Measurements from ENCODE around the gene COBL.
A peak's percentile ranks its signal among the peaks of the same experiment; 100 is the strongest.

The COBL gene

DNA sequence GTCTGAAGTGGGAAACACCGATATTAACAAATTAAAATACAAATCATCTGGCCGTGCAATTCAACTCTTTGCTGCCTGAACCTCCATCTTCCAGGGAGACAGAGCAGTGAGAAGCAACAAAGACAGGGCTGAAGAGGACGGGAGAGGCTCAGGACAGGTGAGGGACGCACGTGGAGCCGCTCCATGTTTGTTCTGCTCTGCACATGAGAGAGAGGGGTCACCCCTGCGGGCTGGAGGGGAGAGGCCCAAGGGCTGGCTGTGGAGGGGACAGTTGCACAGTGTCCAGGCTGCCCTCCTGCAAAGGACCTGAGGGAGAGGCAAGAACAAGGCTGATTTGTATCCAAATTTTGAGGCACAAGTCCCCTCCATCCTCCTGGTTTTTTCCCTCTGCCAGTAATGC is 41.7 kb downstream of the COBL start:
- Histone ChIP-seq H2BK120ac (ENCODE audit: low read depth, low read length) (no peak overlapping the region), H3K27me3 (ENCODE audit: control insufficient read depth in 3 of 3, insufficient read depth in 3 of 3, low read depth in 1 of 3, low read length in 3 of 3) (no peaks in the 10 kb centered on the region), H4K91ac (ENCODE audit: low read depth, low read length, poor library complexity) (no peak overlapping the region), H3K27ac (replicated peaks; ENCODE audit: low read length) (no peak overlapping the region), H3K4me2 (ENCODE audit: insufficient read depth, low read length, poor library complexity, severe bottlenecking) (no peak overlapping the region), H3K9me3 (replicated peaks in 1 of 2; ENCODE audit: control insufficient read depth in 2 of 2, insufficient read depth in 1 of 2, low read depth in 1 of 2, low read length in 2 of 2) (no peaks in the 10 kb centered on the region), H3K18ac (ENCODE audit: low read length) (peak overlapping the region; percentile 20), H3K4ac (ENCODE audit: low read length) (no peak overlapping the region), H2AK5ac (ENCODE audit: low read depth, low read length) (no peak overlapping the region), H2BK5ac (ENCODE audit: low read length) (no peak overlapping the region), H3K23ac (ENCODE audit: low read depth, low read length, poor library complexity) (no peak overlapping the region), H2AFZ (ENCODE audit: low read length) (no peak overlapping the region), H2BK15ac (ENCODE audit: low read length) (no peak overlapping the region), H4K8ac (ENCODE audit: low read depth, low read length) (no peak overlapping the region), H3K36me3 (replicated peaks in 1 of 2; ENCODE audit: control insufficient read depth in 2 of 2, insufficient read depth in 2 of 2, low read length in 2 of 2) (no peaks in the 10 kb centered on the region), H3K79me1 (ENCODE audit: low read depth, low read length) (no peaks in the 10 kb centered on the region), H3K4me3 (ENCODE audit: low read length in 2 of 2) (no peak overlapping the region), H2BK12ac (ENCODE audit: low read length) (no peak overlapping the region), H3K14ac (ENCODE audit: low read length) (no peak overlapping the region), H3K4me1 (ENCODE audit: control insufficient read depth in 2 of 2, insufficient read depth in 1 of 2, low read depth in 1 of 2, low read length in 2 of 2) (peaks cover 0 to 9% of the 10 kb centered on the region in 2 donors), H3K9ac (ENCODE audit: low read depth, low read length, poor library complexity) (no peak overlapping the region)
- DNase-seq (ENCODE audit: low spot score): no peak
- WGBS, 2 donors (ENCODE audit: extremely low coverage in 2 of 2, insufficient read length in 2 of 2, insufficient replicate concordance in 1 of 2): no CpG with 5 or more reads among the region's 7 CpGs

DNA sequence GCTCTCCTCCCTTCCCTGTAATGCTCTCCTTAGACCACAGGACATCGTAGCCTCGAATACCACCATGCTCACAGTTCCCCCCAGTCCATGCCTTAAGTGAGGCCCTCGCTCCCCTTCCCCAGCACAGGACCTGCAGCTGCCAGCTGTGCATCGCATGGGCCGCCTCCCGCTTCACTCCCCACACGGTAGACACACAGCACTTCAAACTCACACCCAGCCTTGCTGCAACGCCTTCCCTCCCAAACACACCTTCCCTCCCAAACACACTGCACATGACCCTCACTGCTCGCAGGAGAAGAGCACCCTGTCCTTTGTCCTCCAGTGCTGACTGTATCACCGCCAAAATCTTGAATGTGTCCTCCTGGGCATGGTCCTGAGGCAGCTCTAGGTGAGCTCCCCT is 42.6 kb downstream of the COBL start:
- H3K9ac ChIP-seq (ENCODE audit: low read depth, low read length, poor library complexity): peak overlapping the region; percentile 53
- peak overlapping the region; percentile 48 for H3K14ac ChIP-seq (ENCODE audit: low read length)
- DNase-seq (ENCODE audit: low spot score): no peak
- no peaks in the 10 kb centered on the region for H3K9me3 ChIP-seq (replicated peaks in 1 of 2; ENCODE audit: control insufficient read depth in 2 of 2, insufficient read depth in 1 of 2, low read depth in 1 of 2, low read length in 2 of 2)
- H2AFZ ChIP-seq (ENCODE audit: low read length): no peak overlapping the region
- H3K27ac ChIP-seq (replicated peaks; ENCODE audit: low read length): no peak overlapping the region
- no peak overlapping the region for H4K8ac ChIP-seq (ENCODE audit: low read depth, low read length)
- no peaks in the 10 kb centered on the region for H3K79me1 ChIP-seq (ENCODE audit: low read depth, low read length)
- H3K36me3 ChIP-seq (replicated peaks in 1 of 2; ENCODE audit: control insufficient read depth in 2 of 2, insufficient read depth in 2 of 2, low read length in 2 of 2): no peaks in the 10 kb centered on the region
- H2BK5ac ChIP-seq (ENCODE audit: low read length): no peak overlapping the region
- H2BK12ac ChIP-seq (ENCODE audit: low read length): no peak overlapping the region
- no peak overlapping the region for H2BK120ac ChIP-seq (ENCODE audit: low read depth, low read length)
- peak overlapping the region; percentile 1 for H4K91ac ChIP-seq (ENCODE audit: low read depth, low read length, poor library complexity)
- no peak overlapping the region for H3K23ac ChIP-seq (ENCODE audit: low read depth, low read length, poor library complexity)
- H3K4me3 ChIP-seq (ENCODE audit: low read length in 2 of 2): peak overlapping the region in 1 of 2 donors; percentile 11
- no CpG with 5 or more reads among the region's 10 CpGs for WGBS, 2 donors (ENCODE audit: extremely low coverage in 2 of 2, insufficient read length in 2 of 2, insufficient replicate concordance in 1 of 2)
- H2AK5ac ChIP-seq (ENCODE audit: low read depth, low read length): peak overlapping the region; percentile 3
- no peak overlapping the region for H3K4me2 ChIP-seq (ENCODE audit: insufficient read depth, low read length, poor library complexity, severe bottlenecking)
- H3K27me3 ChIP-seq (ENCODE audit: control insufficient read depth in 3 of 3, insufficient read depth in 3 of 3, low read depth in 1 of 3, low read length in 3 of 3): no peaks in the 10 kb centered on the region
- H3K4me1 ChIP-seq (ENCODE audit: control insufficient read depth in 2 of 2, insufficient read depth in 1 of 2, low read depth in 1 of 2, low read length in 2 of 2): peaks cover 0 to 12% of the 10 kb centered on the region in 2 donors
- no peak overlapping the region for H3K4ac ChIP-seq (ENCODE audit: low read length)
- peak overlapping the region; percentile 80 for H3K18ac ChIP-seq (ENCODE audit: low read length)
- H2BK15ac ChIP-seq (ENCODE audit: low read length): peak overlapping the region; percentile 1

DNA sequence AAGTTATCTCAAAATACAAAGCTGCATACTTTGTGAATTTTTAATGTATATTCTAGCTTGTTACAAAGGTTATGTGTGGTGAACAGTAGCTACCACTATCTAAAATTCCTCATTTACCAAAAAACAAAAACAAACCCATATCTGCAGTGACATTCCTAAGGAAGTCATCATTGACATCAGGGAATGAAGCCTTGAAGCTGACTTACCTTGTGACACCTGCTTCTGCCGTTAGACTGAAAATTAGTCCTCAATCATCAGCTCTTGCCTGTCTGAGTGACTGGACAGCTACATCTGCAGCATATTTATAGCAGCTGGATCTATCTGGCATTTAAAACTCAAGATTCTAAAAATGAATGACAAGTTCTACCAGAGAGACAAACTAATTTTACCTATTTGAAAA is 43.2 kb downstream of the COBL start:
- Histone ChIP-seq H3K4me3 (ENCODE audit: low read length in 2 of 2) (no peak overlapping the region), H3K9me3 (replicated peaks in 1 of 2; ENCODE audit: control insufficient read depth in 2 of 2, insufficient read depth in 1 of 2, low read depth in 1 of 2, low read length in 2 of 2) (no peaks in the 10 kb centered on the region), H3K27ac (replicated peaks; ENCODE audit: low read length) (no peak overlapping the region), H2AK5ac (ENCODE audit: low read depth, low read length) (no peak overlapping the region), H2BK120ac (ENCODE audit: low read depth, low read length) (no peak overlapping the region), H3K18ac (ENCODE audit: low read length) (no peak overlapping the region), H4K8ac (ENCODE audit: low read depth, low read length) (no peak overlapping the region), H2BK15ac (ENCODE audit: low read length) (no peak overlapping the region), H3K14ac (ENCODE audit: low read length) (no peak overlapping the region), H2BK12ac (ENCODE audit: low read length) (no peak overlapping the region), H3K23ac (ENCODE audit: low read depth, low read length, poor library complexity) (no peak overlapping the region), H3K4me2 (ENCODE audit: insufficient read depth, low read length, poor library complexity, severe bottlenecking) (no peak overlapping the region), H4K91ac (ENCODE audit: low read depth, low read length, poor library complexity) (no peak overlapping the region), H2AFZ (ENCODE audit: low read length) (no peak overlapping the region), H2BK5ac (ENCODE audit: low read length) (no peak overlapping the region), H3K9ac (ENCODE audit: low read depth, low read length, poor library complexity) (no peak overlapping the region), H3K4me1 (ENCODE audit: control insufficient read depth in 2 of 2, insufficient read depth in 1 of 2, low read depth in 1 of 2, low read length in 2 of 2) (peaks cover 0 to 12% of the 10 kb centered on the region in 2 donors), H3K79me1 (ENCODE audit: low read depth, low read length) (no peaks in the 10 kb centered on the region), H3K27me3 (ENCODE audit: control insufficient read depth in 3 of 3, insufficient read depth in 3 of 3, low read depth in 1 of 3, low read length in 3 of 3) (no peaks in the 10 kb centered on the region), H3K4ac (ENCODE audit: low read length) (no peak overlapping the region), H3K36me3 (replicated peaks in 1 of 2; ENCODE audit: control insufficient read depth in 2 of 2, insufficient read depth in 2 of 2, low read length in 2 of 2) (no peaks in the 10 kb centered on the region)
- no CpG with 5 or more reads among the region's 1 CpG for WGBS, 2 donors (ENCODE audit: extremely low coverage in 2 of 2, insufficient read length in 2 of 2, insufficient replicate concordance in 1 of 2)
- DNase-seq (ENCODE audit: low spot score): no peak

DNA sequence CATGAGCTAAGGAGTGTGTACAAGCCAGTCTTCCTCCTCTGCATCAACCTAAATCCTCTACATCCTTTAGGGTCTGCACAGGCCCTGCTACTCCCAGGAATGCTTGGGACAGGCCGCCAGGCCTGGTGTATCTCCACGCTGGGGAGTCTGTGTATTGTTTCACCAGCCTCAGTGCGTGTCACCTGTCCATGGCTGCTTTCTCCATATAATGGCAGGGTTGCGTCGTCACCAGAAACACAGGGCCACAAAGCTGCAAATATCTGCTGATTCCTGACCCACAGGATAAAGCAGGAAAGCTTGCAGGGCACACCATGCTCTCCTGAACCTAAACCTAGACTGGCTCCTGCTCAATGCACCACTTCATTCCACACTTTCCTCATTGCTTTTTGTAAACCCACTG is 45.6 kb downstream of the COBL start:
- no peaks in the 10 kb centered on the region for H3K9me3 ChIP-seq (replicated peaks in 1 of 2; ENCODE audit: control insufficient read depth in 2 of 2, insufficient read depth in 1 of 2, low read depth in 1 of 2, low read length in 2 of 2)
- no CpG with 5 or more reads among the region's 5 CpGs for WGBS, 2 donors (ENCODE audit: extremely low coverage in 2 of 2, insufficient read length in 2 of 2, insufficient replicate concordance in 1 of 2)
- H3K14ac ChIP-seq (ENCODE audit: low read length): no peak overlapping the region
- H4K8ac ChIP-seq (ENCODE audit: low read depth, low read length): no peak overlapping the region
- H3K4ac ChIP-seq (ENCODE audit: low read length): no peak overlapping the region
- no peak overlapping the region for H2BK15ac ChIP-seq (ENCODE audit: low read length)
- H3K9ac ChIP-seq (ENCODE audit: low read depth, low read length, poor library complexity): no peak overlapping the region
- no peak overlapping the region for H2BK120ac ChIP-seq (ENCODE audit: low read depth, low read length)
- H2AK5ac ChIP-seq (ENCODE audit: low read depth, low read length): no peak overlapping the region
- H3K79me1 ChIP-seq (ENCODE audit: low read depth, low read length): no peaks in the 10 kb centered on the region
- H3K4me2 ChIP-seq (ENCODE audit: insufficient read depth, low read length, poor library complexity, severe bottlenecking): no peak overlapping the region
- H2BK12ac ChIP-seq (ENCODE audit: low read length): no peak overlapping the region
- DNase-seq (ENCODE audit: low spot score): no peak
- H3K23ac ChIP-seq (ENCODE audit: low read depth, low read length, poor library complexity): no peak overlapping the region
- H3K18ac ChIP-seq (ENCODE audit: low read length): no peak overlapping the region
- no peak overlapping the region for H2AFZ ChIP-seq (ENCODE audit: low read length)
- H4K91ac ChIP-seq (ENCODE audit: low read depth, low read length, poor library complexity): no peak overlapping the region
- no peaks in the 10 kb centered on the region for H3K36me3 ChIP-seq (replicated peaks in 1 of 2; ENCODE audit: control insufficient read depth in 2 of 2, insufficient read depth in 2 of 2, low read length in 2 of 2)
- no peaks in the 10 kb centered on the region for H3K27me3 ChIP-seq (ENCODE audit: control insufficient read depth in 3 of 3, insufficient read depth in 3 of 3, low read depth in 1 of 3, low read length in 3 of 3)
- H3K27ac ChIP-seq (replicated peaks; ENCODE audit: low read length): no peak overlapping the region
- H2BK5ac ChIP-seq (ENCODE audit: low read length): no peak overlapping the region
- no peak overlapping the region for H3K4me3 ChIP-seq (ENCODE audit: low read length in 2 of 2)
- H3K4me1 ChIP-seq (ENCODE audit: control insufficient read depth in 2 of 2, insufficient read depth in 1 of 2, low read depth in 1 of 2, low read length in 2 of 2): peaks cover 0 to 12% of the 10 kb centered on the region in 2 donors
